ENCODE measurements around the gene PDGFB.

PDGFB gene

GRCh38 chr22:39179401-39179827, 65.4 kb downstream of the PDGFB start:
- TF ChIP-seq YY1 (IDR thresholded peaks at IDR 0.05; ENCODE audit: insufficient read depth, insufficient read length) (no peak), SUZ12 (IDR thresholded peaks at IDR 0.05; ENCODE audit: extremely low read depth, insufficient read depth, insufficient read length) (no peak), ZNF274 (IDR thresholded peaks at IDR 0.05; ENCODE audit: low read depth, low read length) (no peak)
- Histone ChIP-seq H3K9me3 (ENCODE audit: insufficient read depth, low read length) (no peaks in the 10 kb centered on the region), H3K4me1 (ENCODE audit: insufficient read depth, insufficient read length) (peaks cover 24% of the 10 kb centered on the region), H3K27me3 (ENCODE audit: insufficient read depth, insufficient read length) (no peaks in the 10 kb centered on the region), H3K4me3 (ENCODE audit: insufficient read length, low read depth) (no peak overlapping the region), H3K9ac (ENCODE audit: insufficient read length, low read depth) (peak overlapping the region; percentile 42), H3K36me3 (ENCODE audit: insufficient read depth, insufficient read length, low read length) (no peaks in the 10 kb centered on the region)
- DNase-seq (ENCODE audit: low read depth, low spot score) = no peak

- H3K36me3 ChIP-seq (ENCODE audit: insufficient read depth, insufficient read length, low read length) = no peaks in the 10 kb centered on the region
- no peak overlapping the region for H3K9ac ChIP-seq (ENCODE audit: insufficient read length, low read depth)
- no peak overlapping the region for H3K4me3 ChIP-seq (ENCODE audit: insufficient read length, low read depth)
- no peak for DNase-seq (ENCODE audit: low read depth, low spot score)
- H3K27me3 ChIP-seq (ENCODE audit: insufficient read depth, insufficient read length) = no peaks in the 10 kb centered on the region
- peaks cover 31% of the 10 kb centered on the region for H3K4me1 ChIP-seq (ENCODE audit: insufficient read depth, insufficient read length)
- TF ChIP-seq SUZ12 (IDR thresholded peaks at IDR 0.05; ENCODE audit: extremely low read depth, insufficient read depth, insufficient read length) (no peak), ZNF274 (IDR thresholded peaks at IDR 0.05; ENCODE audit: low read depth, low read length) (no peak), YY1 (IDR thresholded peaks at IDR 0.05; ENCODE audit: insufficient read depth, insufficient read length) (no peak)
- H3K9me3 ChIP-seq (ENCODE audit: insufficient read depth, low read length) = no peaks in the 10 kb centered on the region
Observed at GRCh38 chr22:39178206-39179111, 66.3 kb downstream of the PDGFB start.

DNA sequence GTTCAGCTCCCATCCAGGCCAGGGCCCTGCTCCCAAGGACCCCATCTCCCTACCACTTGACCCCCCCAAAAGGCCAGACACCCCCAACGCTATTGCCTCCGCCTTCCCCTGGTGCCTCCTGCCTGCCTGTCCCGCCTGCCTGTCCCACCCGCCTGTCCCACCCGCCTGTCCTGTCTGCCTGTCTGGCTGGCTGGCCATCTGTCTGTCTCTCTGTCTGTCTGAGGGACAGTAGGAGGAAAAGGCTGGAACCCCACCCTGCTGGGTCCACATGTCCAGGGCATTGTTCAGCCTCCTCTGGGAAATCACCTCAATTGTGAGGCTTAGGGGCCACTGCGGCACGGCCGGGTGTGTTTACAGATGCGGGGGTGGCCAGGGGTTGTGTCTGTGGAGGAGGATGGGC, 67.0 kb downstream of the PDGFB start:
- H3K4me1 ChIP-seq (ENCODE audit: insufficient read depth, insufficient read length) = peaks cover 31% of the 10 kb centered on the region
- no peak for DNase-seq (ENCODE audit: low read depth, low spot score)
- H3K4me3 ChIP-seq (ENCODE audit: insufficient read length, low read depth) = no peak overlapping the region
- TF ChIP-seq SUZ12 (IDR thresholded peaks at IDR 0.05; ENCODE audit: extremely low read depth, insufficient read depth, insufficient read length) (no peak), ZNF274 (IDR thresholded peaks at IDR 0.05; ENCODE audit: low read depth, low read length) (no peak), YY1 (IDR thresholded peaks at IDR 0.05; ENCODE audit: insufficient read depth, insufficient read length) (no peak)
- no peaks in the 10 kb centered on the region for H3K27me3 ChIP-seq (ENCODE audit: insufficient read depth, insufficient read length)
- no peaks in the 10 kb centered on the region for H3K9me3 ChIP-seq (ENCODE audit: insufficient read depth, low read length)
- H3K36me3 ChIP-seq (ENCODE audit: insufficient read depth, insufficient read length, low read length) = no peaks in the 10 kb centered on the region
- no peak overlapping the region for H3K9ac ChIP-seq (ENCODE audit: insufficient read length, low read depth)

GRCh38 chr22:39177456-39177775, 67.4 kb downstream of the PDGFB start:
- no peaks in the 10 kb centered on the region for H3K27me3 ChIP-seq (ENCODE audit: insufficient read depth, insufficient read length)
- no peaks in the 10 kb centered on the region for H3K9me3 ChIP-seq (ENCODE audit: insufficient read depth, low read length)
- H3K36me3 ChIP-seq (ENCODE audit: insufficient read depth, insufficient read length, low read length) = no peaks in the 10 kb centered on the region
- peaks cover 31% of the 10 kb centered on the region for H3K4me1 ChIP-seq (ENCODE audit: insufficient read depth, insufficient read length)
- peak overlapping the region; percentile 6 for H3K9ac ChIP-seq (ENCODE audit: insufficient read length, low read depth)
- TF ChIP-seq YY1 (IDR thresholded peaks at IDR 0.05; ENCODE audit: insufficient read depth, insufficient read length) (no peak), SUZ12 (IDR thresholded peaks at IDR 0.05; ENCODE audit: extremely low read depth, insufficient read depth, insufficient read length) (no peak), ZNF274 (IDR thresholded peaks at IDR 0.05; ENCODE audit: low read depth, low read length) (no peak)
- no peak for DNase-seq (ENCODE audit: low read depth, low spot score)
- no peak overlapping the region for H3K4me3 ChIP-seq (ENCODE audit: insufficient read length, low read depth)

GRCh38 chr22:39176714-39177455, 67.9 kb downstream of the PDGFB start:
- H3K4me3 ChIP-seq (ENCODE audit: insufficient read length, low read depth) = no peak overlapping the region
- no peaks in the 10 kb centered on the region for H3K9me3 ChIP-seq (ENCODE audit: insufficient read depth, low read length)
- H3K9ac ChIP-seq (ENCODE audit: insufficient read length, low read depth) = peak overlapping the region; percentile 6
- TF ChIP-seq SUZ12 (IDR thresholded peaks at IDR 0.05; ENCODE audit: extremely low read depth, insufficient read depth, insufficient read length) (no peak), YY1 (IDR thresholded peaks at IDR 0.05; ENCODE audit: insufficient read depth, insufficient read length) (no peak), ZNF274 (IDR thresholded peaks at IDR 0.05; ENCODE audit: low read depth, low read length) (no peak)
- no peaks in the 10 kb centered on the region for H3K27me3 ChIP-seq (ENCODE audit: insufficient read depth, insufficient read length)
- H3K36me3 ChIP-seq (ENCODE audit: insufficient read depth, insufficient read length, low read length) = no peaks in the 10 kb centered on the region
- peaks cover 31% of the 10 kb centered on the region for H3K4me1 ChIP-seq (ENCODE audit: insufficient read depth, insufficient read length)
- no peak for DNase-seq (ENCODE audit: low read depth, low spot score)

DNA sequence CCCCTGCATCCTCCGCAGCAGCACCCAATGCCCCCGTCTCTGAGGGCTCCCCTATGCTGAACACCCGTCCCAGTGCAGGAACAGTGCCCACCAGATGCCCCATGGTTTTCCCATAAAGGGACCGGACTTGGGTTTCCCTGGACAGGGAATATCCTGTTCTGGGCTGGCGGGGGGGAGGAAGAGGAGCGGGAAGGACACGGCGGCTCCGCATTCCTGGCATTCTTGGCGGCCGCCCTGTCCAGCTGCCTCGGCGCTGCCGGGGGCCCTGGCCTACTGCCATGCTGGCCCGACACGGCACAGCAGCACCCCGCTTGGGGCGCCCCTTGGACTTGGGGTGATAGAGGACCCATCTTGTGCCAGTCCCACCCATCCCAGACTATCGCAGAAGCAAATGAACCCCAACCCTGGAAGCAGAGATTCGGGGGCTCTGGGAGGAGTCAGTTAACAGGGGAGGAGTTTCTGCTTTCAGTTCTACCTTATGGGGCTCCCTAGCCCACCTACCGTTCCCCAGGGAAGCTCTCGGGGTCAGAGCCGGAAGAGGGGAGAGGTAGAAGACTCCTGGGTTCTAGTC, 68.6 kb downstream of the PDGFB start:
- peaks cover 30% of the 10 kb centered on the region for H3K4me1 ChIP-seq (ENCODE audit: insufficient read depth, insufficient read length)
- no peaks in the 10 kb centered on the region for H3K9me3 ChIP-seq (ENCODE audit: insufficient read depth, low read length)
- peak overlapping the region; percentile 61 for H3K9ac ChIP-seq (ENCODE audit: insufficient read length, low read depth)
- no peak overlapping the region for H3K4me3 ChIP-seq (ENCODE audit: insufficient read length, low read depth)
- DNase-seq (ENCODE audit: low read depth, low spot score) = no peak
- H3K36me3 ChIP-seq (ENCODE audit: insufficient read depth, insufficient read length, low read length) = no peaks in the 10 kb centered on the region
- H3K27me3 ChIP-seq (ENCODE audit: insufficient read depth, insufficient read length) = no peaks in the 10 kb centered on the region
- TF ChIP-seq ZNF274 (IDR thresholded peaks at IDR 0.05; ENCODE audit: low read depth, low read length) (no peak), SUZ12 (IDR thresholded peaks at IDR 0.05; ENCODE audit: extremely low read depth, insufficient read depth, insufficient read length) (no peak), YY1 (IDR thresholded peaks at IDR 0.05; ENCODE audit: insufficient read depth, insufficient read length) (no peak)

Data from NT2/D1 (cell line).